NCI-H748 treated with DMSO at 0.1 percent for 48 hours (cell line): ENCODE results near the gene DCAF15.

ENCODE experiments used
- DNase-seq: peaks from one replicate; lab custom pipeline; 2025; lab: John Stamatoyannopoulos, UW

DCAF15 gene

GRCh38 chr19:13977803-13978202 is 25.5 kb downstream of the DCAF15 start:
- no peak for DNase-seq

GRCh38 chr19:13978351-13979243 is 26.3 kb downstream of the DCAF15 start:
- peak; percentile 73 for DNase-seq

- DNase-seq: no peak
Observed at GRCh38 chr19:13979244-13979615, 26.9 kb downstream of the DCAF15 start.

GRCh38 chr19:13979686-13980085 is 27.4 kb downstream of the DCAF15 start:
- no peak for DNase-seq

GRCh38 chr19:13980340-13980739 is 28.0 kb downstream of the DCAF15 start:
- no peak for DNase-seq

- DNase-seq: no peak
Observed at GRCh38 chr19:13981021-13981420, 28.7 kb downstream of the DCAF15 start.

- no peak for DNase-seq
Observed at GRCh38 chr19:13981467-13981866, 29.2 kb downstream of the DCAF15 start.

- no peak for DNase-seq
Observed at GRCh38 chr19:13981988-13982501, 29.7 kb downstream of the DCAF15 start.

GRCh38 chr19:13982773-13983172 is 30.5 kb downstream of the DCAF15 start:
- DNase-seq: no peak

- no peak for DNase-seq
Observed at GRCh38 chr19:13983213-13983889, 31.0 kb downstream of the DCAF15 start.

- no peak for DNase-seq
Observed at GRCh38 chr19:13984186-13984585, 31.9 kb downstream of the DCAF15 start.

- no peak for DNase-seq
Observed at GRCh38 chr19:13984875-13985741, 32.8 kb downstream of the DCAF15 start.

GRCh38 chr19:13985771-13986347 is 33.5 kb downstream of the DCAF15 start:
- DNase-seq: no peak

GRCh38 chr19:13986348-13986904 is 34.1 kb downstream of the DCAF15 start:
- no peak for DNase-seq

GRCh38 chr19:13987101-13987890 is 35.0 kb downstream of the DCAF15 start:
- no peak for DNase-seq

GRCh38 chr19:13989487-13989886 is 37.2 kb downstream of the DCAF15 start:
- no peak for DNase-seq

- DNase-seq: no peak
Observed at GRCh38 chr19:13990085-13990484, 37.8 kb downstream of the DCAF15 start.

- no peak for DNase-seq
Observed at GRCh38 chr19:13992025-13992424, 39.7 kb downstream of the DCAF15 start.

- DNase-seq: no peak
Observed at GRCh38 chr19:13993590-13994300, 41.4 kb downstream of the DCAF15 start.
